ENCODE measurements around the gene BPIFB6.

GRCh38 chr20:33076662-33077372, 45.4 kb downstream of the BPIFB6 start:
- TF ChIP-seq ZSCAN5A (tag by site-specific recombination; IDR thresholded peaks at IDR 0.05) (no peak), CTCF (tag by site-specific recombination; IDR thresholded peaks at IDR 0.05) (peak; percentile 25; the same call in 1 of the 2 replicates), ZNF629 (tag by site-specific recombination; IDR thresholded peaks at IDR 0.05) (no peak), KLF7 (tag by site-specific recombination; IDR thresholded peaks at IDR 0.05; ENCODE audit: borderline replicate concordance) (no peak), TCF7L2 (IDR thresholded peaks at IDR 0.05; ENCODE audit: borderline replicate concordance, low read depth, low read length) (no peak), SP2 (tag by site-specific recombination; IDR thresholded peaks at IDR 0.05) (no peak), ZNF16 (tag by site-specific recombination; IDR thresholded peaks at IDR 0.05; ENCODE audit: low read depth) (no peak), ELK4 (IDR thresholded peaks at IDR 0.05; ENCODE audit: borderline replicate concordance, low read depth, low read length) (no peak), ZNF777 (tag by site-specific recombination; IDR thresholded peaks at IDR 0.05; ENCODE audit: borderline replicate concordance) (no peak), ZNF280D (tag by site-specific recombination; IDR thresholded peaks at IDR 0.05) (no peak), ZNF394 (tag by site-specific recombination; IDR thresholded peaks at IDR 0.05; ENCODE audit: borderline replicate concordance) (no peak), PRDM4 (tag by site-specific recombination; IDR thresholded peaks at IDR 0.05) (no peak)
